Type B pancreatic cell (in vitro differentiated cells): ENCODE measurements around the gene PRELP. TPM values are rescaled to one million over a fixed set of nuclear protein-coding genes. Genes with fewer than 3 reads are reported as not detected.
A peak's percentile ranks its signal among the peaks of the same experiment; 100 is the strongest.

Experiments
- DNase-seq: peaks from one replicate; pipeline ENCODE4 v3.0.0; 2021; ENCODE audit warnings: mixed read lengths; ENCODE audit not compliant: unreplicated experiment; ENCODE audit errors: extremely low spot score
- H3K27ac Mint-ChIP-seq: 2 replicates; pipeline ENCODE4 v1.8.0; 2021; ENCODE audit warnings: mild to moderate bottlenecking, mixed read lengths
- H3K27me3 Mint-ChIP-seq: 2 replicates; pipeline ENCODE4 v1.8.0; 2021; ENCODE audit warnings: mixed read lengths
- H3K36me3 Mint-ChIP-seq: 2 replicates; pipeline ENCODE4 v1.8.0; 2021; ENCODE audit warnings: mixed read lengths
- H3K4me1 Mint-ChIP-seq: one replicate; pipeline ENCODE4 v1.8.0; 2021; ENCODE audit warnings: mixed read lengths; ENCODE audit not compliant: unreplicated experiment
- H3K4me3 Mint-ChIP-seq: 2 replicates; pipeline ENCODE4 v1.8.0; 2021; ENCODE audit warnings: mild to moderate bottlenecking, mixed read lengths
- H3K9me3 Mint-ChIP-seq: 2 replicates; pipeline ENCODE4 v1.8.0; 2021; ENCODE audit warnings: mixed read lengths
- CTCF ChIP-seq: fragments of 200-600 bp; sonication (generic); conservative IDR thresholded peaks from 2 replicates; pipeline ENCODE4 v1.5.0; 2021; ENCODE audit warnings: antibody characterized with exemption, mild to moderate bottlenecking
- total RNA-seq: library from RNA; stranded (reverse); gene quantifications from 2 replicates; pipeline ENCODE4 v1.2.1, GENCODE V29; 2021; ENCODE audit warnings: low replicate concordance

Gene PRELP
- total RNA-seq, 1 donor from 2014 or later = 1.1 TPM

- Mint-ChIP-seq H3K9me3 (no peaks in the 10 kb centered on the region), H3K4me1 (peaks cover 66% of the 10 kb centered on the region), H3K4me3 (no peak overlapping the region), H3K36me3 (no peaks in the 10 kb centered on the region), H3K27me3 (peaks cover 12% of the 10 kb centered on the region), H3K27ac (peak overlapping the region; percentile 2)
- TF ChIP-seq CTCF = no peak
- no peak for DNase-seq
These were observed 32.2 kb downstream of the PRELP start for GRCh38 chr1:203507759-203508158.

- peak overlapping the region; percentile 24 for H3K4me3 Mint-ChIP-seq
- no peak for DNase-seq
- H3K36me3 Mint-ChIP-seq = no peaks in the 10 kb centered on the region
- H3K27ac Mint-ChIP-seq = peak overlapping the region; percentile 15
- H3K27me3 Mint-ChIP-seq = peaks cover 8% of the 10 kb centered on the region
- H3K4me1 Mint-ChIP-seq = peaks cover 74% of the 10 kb centered on the region
- TF ChIP-seq CTCF = peak; percentile 55
- H3K9me3 Mint-ChIP-seq = no peaks in the 10 kb centered on the region
These were observed 33.0 kb downstream of the PRELP start for GRCh38 chr1:203508463-203509073.

- Mint-ChIP-seq H3K4me1 (peaks cover 80% of the 10 kb centered on the region), H3K27me3 (peaks cover 5% of the 10 kb centered on the region), H3K9me3 (no peaks in the 10 kb centered on the region), H3K27ac (peak overlapping the region; percentile 15), H3K36me3 (no peaks in the 10 kb centered on the region), H3K4me3 (peak overlapping the region; percentile 44)
- TF ChIP-seq CTCF = no peak
- DNase-seq = no peak
These were observed 33.5 kb downstream of the PRELP start for GRCh38 chr1:203509135-203509534.

- TF ChIP-seq CTCF = no peak
- H3K4me1 Mint-ChIP-seq = peaks cover 84% of the 10 kb centered on the region
- H3K27ac Mint-ChIP-seq = peak overlapping the region; percentile 98
- H3K27me3 Mint-ChIP-seq = no peaks in the 10 kb centered on the region
- no peak for DNase-seq
- H3K36me3 Mint-ChIP-seq = no peaks in the 10 kb centered on the region
- H3K4me3 Mint-ChIP-seq = no peak overlapping the region
- H3K9me3 Mint-ChIP-seq = no peaks in the 10 kb centered on the region
These were observed 35.9 kb downstream of the PRELP start for GRCh38 chr1:203511513-203511912.

GRCh38 chr1:203511930-203512329 is 36.3 kb downstream of the PRELP start:
- no peak for DNase-seq
- Mint-ChIP-seq H3K4me3 (no peak overlapping the region), H3K36me3 (no peaks in the 10 kb centered on the region), H3K9me3 (no peaks in the 10 kb centered on the region), H3K27ac (peak overlapping the region; percentile 98), H3K27me3 (no peaks in the 10 kb centered on the region), H3K4me1 (peaks cover 84% of the 10 kb centered on the region)
- no peak for TF ChIP-seq CTCF

- H3K36me3 Mint-ChIP-seq = no peaks in the 10 kb centered on the region
- no peaks in the 10 kb centered on the region for H3K9me3 Mint-ChIP-seq
- H3K27ac Mint-ChIP-seq = peak overlapping the region; percentile 98
- H3K4me3 Mint-ChIP-seq = peak overlapping the region; percentile 74
- DNase-seq = no peak
- H3K4me1 Mint-ChIP-seq = peaks cover 84% of the 10 kb centered on the region
- no peaks in the 10 kb centered on the region for H3K27me3 Mint-ChIP-seq
- no peak for TF ChIP-seq CTCF
These were observed 36.9 kb downstream of the PRELP start for GRCh38 chr1:203512517-203512847.
